Superior temporal gyrus (tissue), 1 donor: ENCODE data around the gene TELO2.
A peak's percentile ranks its signal among the peaks of the same experiment; 100 is the strongest.

Experiments
- DNase-seq: peaks from one replicate; pipeline ENCODE4 v3.0.0-alpha.2; 2016; ENCODE audit errors: extremely low spot score

TELO2 gene

DNA sequence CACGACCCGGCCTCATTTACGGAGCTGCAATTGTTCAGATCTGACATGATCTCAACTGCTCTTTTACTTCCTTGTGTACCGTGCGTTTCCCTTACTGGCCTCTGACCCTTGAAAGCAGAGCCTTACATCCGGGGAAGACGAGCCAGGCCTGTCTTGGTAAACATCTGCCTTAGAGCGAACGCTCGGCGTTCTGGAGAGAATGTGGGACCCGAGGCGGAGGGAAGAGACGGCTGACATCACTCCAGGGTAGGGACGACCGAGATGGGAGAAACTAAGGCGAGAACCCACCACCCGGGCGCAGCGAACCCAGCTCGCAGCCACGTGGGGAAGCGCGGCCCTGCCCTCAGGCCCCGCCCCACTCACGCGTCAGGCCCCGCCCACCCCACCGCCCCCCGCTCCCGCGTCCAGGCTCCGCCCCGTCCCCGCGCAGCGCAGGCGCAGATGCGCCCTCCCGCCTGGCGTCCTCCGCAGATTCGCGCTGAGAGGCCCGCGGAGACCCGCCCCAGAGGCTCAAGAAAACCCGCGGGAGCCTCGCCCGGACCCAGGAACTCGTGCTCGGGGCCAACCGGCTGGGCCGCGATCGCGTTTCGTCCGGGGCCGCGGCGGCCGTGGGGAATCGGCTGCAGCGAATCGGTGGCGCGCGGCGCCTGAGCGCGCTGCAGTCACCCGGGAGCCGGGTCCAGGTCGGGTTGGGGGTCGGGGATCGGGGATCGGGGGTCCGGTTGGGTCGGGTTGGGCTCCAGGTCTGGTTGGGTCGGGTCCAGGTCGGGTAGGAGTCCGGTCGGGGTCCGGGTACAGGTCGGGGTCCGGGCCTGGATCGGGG, at the start of gene TELO2:
Gene TELO2, plus strand, starts transcription at position 438 of the 823 bp plus-strand sequence. CDS start 922 bp downstream, outside the sequence.
- DNase-seq: peak; percentile 76

GRCh38 chr16:1443403-1443973, 49.7 kb upstream of the TELO2 start:
- DNase-seq: no peak

DNA sequence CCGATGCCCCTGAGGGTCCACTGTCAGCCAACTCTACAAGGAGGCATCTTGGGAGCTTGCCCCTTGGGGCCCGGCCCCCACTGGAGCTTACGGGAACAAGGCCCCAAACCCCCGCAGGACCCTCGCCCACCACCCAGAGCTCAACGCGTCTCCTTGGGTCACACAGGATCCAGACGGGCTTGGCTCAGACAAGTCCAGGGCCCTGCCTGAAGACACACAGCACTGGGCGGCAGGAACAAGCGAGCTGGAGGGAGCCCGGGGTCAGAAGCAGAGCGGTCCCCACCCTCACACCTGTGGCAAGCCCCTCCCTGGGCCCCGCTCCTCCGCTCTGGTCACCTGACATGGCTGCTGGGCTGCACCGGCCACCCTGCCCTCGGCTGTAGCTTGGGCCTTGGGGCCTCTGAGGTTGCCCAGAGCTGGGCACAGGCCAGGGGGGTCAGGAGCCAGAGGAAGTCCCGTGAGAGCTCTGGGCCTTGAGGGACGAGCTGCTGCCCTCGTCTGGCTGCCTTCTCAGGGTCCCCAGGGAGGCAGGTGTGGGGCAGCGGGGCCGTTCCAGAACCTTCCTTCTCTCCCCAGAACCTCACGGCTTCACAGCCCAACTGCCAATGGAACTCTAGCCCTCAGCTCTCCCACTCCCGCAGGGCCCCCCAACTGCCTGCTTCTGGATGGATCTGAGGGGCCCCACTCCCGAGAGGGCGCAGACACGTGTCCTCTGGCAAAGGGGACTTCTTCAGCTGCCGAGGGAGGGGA, 49.0 kb upstream of the TELO2 start, which contains the start of gene CCDC154:
Gene CCDC154, minus strand, starts transcription at position 577 of the 750 bp plus-strand sequence. Its CDS starts 234 bp downstream, at position 343.
- no peak for DNase-seq

DNA sequence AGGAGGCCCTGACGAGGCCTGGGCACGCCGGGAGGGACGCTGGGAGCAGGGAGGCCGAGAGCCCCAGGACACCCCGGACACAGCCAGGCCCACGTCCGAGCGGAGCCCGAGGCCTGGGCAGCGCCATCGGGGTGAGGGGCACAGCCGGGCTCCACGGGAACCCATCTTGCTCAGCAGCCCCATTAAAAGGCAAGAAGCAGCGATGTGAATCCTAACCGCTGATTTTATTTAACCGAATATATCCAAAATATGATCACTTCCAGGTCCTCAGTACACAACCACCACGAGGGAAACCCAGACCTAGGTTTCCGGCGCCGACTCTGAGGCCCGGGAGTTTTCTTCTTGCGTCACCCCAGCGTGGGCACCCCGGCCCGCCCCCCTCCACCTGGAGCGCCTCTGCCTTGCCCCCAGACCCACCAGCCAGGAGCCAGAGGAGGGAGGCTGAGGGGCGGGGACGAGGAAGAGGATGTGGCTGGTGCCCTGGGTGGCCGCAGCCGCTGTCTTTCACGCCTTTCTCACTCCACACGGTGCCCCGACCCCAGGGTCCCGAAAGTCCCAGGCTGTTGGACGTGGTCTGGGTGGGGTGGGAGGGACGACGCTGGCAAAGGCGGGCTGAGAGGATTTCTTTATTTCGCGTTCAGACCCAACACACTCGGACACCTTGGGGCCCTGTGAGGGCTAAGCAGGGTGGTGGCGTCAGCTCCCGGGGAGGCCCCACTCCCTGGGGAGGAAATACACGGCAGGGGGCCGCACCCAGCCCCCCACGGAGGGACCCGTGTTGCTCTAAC, 48.2 kb upstream of the TELO2 start:
- no peak for DNase-seq

DNA sequence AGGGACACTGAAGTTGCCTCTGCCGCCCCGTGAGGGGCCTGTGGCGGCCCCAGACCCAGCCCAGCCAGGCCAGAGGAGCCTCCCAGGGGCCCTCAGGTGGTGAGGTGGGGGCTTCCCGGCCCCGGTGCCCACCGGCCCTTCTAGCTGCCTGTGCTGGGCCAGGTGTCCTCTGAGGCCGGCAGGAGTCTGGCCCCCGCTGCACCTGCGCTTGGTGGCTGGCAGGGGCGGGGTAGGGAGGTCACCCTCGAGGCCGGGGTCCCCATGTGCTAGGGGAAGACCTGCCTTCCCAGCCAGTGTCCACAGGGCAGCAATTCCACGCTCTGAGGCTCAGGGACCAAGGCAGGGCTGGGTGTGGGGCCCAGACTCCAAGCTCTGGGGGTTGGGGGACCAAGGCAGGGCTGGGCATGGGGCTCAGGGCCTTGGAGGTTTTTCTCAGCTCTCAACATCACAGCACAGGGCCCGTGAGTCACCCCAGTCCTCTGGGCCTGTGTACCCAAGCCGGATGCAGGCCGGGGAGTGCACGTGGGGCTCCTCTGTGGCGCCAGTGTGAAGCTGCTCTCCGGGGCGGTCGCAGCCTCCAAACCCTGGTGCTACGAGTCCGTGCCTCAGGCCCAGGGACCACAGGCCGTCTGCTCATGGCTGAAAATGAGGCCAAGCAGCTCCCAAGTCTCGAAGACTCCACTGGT, 47.5 kb upstream of the TELO2 start:
- DNase-seq: no peak

DNA sequence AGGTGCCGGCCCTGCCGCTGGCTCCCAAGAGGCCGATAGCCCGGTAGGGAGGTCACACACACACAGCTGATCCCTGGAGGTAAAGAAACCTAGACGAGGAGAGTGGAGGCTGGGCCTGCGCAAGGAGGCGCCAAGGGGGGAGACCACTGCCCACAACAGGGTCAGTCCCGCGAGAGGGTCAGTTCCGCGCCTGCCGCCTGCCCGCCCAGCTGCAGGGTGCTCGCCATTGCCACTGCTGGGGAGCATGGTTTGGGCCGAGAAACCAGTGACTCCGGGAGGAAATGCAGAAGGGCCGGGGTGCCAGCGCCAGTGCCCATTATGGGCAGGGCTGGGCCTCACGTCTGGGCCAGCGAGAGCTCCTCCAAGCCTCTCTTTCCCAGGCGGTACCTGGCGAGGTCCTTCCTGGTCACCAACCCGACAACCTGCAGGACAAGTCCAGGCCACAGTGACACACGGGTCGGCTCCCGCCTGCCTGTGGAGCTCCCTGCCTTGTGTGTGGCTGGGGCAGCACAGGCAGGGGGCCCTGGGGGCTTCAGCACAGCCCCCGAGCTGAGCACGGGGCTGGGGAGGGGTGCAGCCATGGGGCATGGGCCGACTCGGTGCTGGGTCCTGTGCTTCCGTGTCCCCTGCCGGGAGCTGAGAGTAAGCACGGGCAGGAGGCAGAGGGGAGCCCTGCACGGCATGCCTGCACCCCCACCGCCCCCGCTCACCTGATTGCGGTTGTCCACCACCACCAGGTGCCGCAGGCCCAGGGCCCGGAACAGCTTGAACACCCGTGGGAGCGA, 46.7 kb upstream of the TELO2 start:
- DNase-seq: no peak

DNA sequence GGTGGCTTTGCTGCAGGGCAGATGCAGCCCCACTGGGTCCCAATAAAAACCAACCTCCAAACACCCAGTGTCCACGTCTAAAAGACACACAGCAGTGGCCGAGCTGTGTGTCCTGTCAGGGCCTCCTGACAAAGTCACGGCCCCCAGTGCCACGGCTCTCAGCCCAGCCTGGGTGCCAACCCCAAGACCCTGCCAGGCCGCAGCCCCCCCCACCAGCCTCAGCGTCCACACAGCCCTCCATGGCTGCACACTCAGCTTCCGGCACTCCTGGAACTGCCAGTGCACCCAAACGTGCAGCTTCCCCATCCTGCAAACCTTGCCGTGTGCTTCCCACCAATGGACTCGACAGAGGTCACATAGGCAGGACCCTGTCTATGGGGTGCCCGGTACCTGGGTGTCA, 45.2 kb upstream of the TELO2 start:
- DNase-seq: no peak

DNA sequence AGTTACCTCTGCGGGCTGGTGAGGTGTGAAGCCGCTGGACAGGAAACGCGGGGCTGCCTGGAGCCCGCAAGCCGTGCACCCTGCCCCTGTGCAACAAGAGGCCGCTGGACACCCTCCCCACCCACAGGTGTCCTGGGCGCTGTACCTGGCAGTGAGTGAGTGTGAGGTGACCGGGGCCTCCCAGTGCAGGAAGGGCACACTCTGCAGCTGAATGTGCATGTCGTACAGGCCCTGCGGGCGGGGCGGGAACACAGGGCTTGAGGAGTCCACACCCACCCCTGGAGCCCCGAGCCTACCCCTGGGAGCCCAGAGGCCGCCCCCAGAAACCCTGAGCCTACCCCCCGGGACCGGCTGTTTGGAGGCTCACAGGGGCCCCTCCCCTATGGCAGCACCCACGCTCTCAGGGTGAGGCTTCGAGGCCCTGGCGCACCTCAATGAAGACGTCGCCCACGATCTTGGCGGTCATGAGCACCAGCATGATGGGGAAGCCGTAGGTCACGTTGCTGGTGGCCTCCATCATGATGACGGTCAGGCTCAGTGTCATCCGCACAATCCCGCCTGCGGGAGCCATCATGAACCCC, 44.5 kb upstream of the TELO2 start:
- no peak for DNase-seq

DNA sequence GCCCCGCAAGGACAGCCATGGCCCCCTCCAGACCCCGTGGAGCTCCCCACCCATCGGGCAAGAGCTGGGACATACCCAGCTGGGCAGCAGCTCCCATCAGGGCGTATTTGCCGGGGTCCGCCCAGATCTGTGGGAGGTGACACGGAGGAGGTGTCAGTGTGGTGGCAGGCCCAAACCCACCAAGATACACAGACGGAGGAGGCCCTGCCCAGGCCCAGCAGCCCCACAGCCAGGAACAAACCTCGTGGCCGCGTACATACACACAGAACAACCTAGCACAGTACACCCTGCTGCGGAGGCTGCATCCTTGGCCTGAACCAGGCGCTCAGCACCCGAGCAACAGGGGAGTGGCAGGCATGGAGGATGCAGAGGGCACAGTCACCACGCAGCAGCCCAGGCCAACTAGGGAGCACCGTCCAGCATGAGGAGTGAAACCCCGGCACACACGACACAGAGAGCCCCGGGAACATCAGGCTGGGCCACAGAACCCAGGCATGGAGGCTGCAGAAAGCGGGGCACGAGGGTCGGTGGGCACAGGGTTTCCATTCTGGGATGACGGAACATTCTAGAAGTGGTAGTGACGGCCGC, 43.9 kb upstream of the TELO2 start:
- no peak for DNase-seq

DNA sequence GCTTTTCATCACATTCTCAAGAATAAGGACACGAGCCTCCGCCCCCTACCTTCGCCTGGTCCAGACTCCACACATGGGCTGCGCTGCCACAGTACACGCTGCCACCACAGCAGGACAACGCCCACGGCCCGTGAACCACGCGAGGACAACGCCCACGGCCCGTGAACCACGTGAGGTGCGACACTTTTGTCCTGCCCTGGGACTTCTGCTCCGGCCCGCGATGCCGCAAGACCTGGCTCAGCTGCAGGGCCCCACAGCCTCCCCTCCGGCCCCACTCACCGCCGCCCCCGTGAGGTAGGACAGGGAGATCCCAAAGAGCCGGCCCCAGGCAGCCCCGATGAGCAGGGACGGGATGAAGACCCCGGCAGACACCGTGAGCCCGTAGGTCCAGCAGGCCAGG, 42.9 kb upstream of the TELO2 start:
- no peak for DNase-seq

DNA sequence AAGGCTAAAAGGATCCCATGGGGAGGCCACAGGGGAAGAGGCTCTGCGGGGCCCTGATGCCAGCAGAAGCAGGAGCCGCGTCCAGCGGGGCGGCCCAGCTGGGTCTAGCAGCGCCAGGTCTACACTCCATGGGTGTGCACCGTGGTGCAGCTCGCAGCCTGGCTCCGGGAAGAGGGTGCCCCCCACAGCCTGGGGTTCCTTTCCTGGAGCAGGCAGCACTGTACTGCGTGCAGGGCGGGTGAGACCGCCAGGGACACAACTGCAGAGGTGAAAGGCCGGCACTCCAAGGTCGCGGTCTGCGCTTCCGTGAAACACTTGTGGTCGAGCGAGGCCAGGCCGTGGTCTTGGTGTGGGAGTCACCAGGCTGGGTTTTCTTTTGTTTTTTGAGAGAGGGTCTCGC, 42.3 kb upstream of the TELO2 start:
- no peak for DNase-seq

DNA sequence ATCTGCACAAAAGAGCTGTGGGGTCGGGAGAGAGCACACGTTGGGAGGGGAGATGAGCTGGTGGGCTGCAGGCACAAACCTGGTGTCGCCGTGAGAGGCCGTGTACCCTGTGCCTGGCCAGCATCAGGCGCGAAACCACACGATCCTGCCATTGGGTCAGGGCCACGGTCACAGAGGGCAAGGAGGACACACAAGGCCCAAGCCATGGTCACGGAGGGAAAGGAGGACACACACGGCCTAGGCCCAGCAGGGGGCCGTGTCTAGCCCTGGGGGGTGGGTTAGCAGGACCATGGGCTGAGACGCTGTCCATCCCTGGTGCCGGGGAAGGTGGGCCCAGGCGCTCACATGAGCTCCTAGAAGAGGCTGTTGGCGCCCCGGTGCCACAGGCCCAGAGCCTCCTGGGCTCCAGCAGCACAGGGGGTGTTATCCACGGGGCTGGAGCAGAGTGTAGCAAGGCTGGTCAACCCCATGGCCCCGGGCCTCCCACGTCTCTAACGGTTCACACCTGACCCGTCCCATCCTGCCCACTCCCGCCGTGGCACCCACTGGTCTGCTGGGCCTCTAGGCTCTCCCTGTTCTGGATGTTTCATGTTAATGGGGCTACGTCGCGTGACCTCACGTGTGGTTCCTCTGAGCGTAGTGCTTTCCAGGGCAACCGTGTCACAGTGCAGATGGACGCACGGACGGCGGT, 41.3 kb upstream of the TELO2 start:
- DNase-seq: no peak

DNA sequence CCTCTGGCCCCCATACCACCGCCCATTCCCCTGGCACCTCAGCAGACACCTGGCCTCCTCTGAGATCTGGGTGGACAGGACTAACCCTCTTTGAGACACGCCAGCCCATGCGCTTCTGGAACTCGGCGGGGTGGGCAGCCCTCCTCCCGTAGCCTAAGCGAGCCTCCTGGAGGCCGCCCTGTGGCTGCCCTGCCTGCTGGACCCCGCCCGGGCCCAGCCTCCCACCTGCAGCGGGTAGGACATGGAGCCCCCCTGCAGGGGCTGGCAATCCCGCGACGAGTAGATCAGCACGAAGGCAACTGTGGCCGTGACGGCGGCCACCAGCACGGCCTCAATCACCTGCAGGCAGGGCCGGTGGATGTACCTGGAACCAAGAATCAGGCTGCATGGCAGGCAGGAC, 40.6 kb upstream of the TELO2 start:
- DNase-seq: no peak

DNA sequence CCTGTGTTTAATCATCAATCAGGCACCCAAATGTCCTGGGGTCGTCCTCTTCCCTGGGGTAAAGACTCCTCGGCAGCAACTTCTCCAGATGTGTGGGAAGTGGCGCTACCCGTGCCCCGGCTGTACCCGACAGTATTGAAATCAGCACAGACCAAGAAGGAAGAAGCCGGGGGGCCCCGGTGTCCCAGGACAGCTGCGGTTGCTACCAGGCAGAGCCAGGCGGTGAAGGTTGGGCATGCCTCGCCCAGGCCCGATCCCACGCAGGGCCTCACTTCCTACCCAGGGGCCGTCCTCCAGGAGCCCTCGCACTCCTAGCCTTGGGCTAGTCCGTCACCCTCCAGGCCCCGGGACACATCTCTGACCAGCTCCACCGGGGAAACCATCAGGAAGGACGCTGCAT, 39.8 kb upstream of the TELO2 start:
- no peak for DNase-seq

- no peak for DNase-seq
These were observed 38.6 kb upstream of the TELO2 start for GRCh38 chr16:1454561-1454960.

- DNase-seq: no peak
These were observed 37.7 kb upstream of the TELO2 start for GRCh38 chr16:1455190-1456171.

DNA sequence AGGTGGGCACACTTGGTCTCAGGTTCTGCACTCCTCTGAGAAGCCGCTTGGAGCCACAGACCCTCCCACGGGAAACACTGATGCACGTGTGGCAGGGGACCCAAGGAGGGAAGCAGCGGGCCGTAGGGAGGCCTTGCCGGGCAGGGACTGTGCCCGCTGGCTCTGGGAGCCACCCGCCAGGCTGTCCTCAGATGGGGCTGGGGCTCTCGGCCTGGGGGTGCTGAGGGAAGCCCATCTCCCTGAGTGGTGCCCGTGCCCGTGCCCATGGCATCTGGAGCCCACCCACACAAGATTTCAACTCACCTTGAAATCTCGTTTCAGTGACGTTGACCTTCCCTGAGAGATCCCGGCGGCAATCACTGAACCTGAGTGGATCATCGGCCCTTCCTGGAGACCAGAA, 36.2 kb upstream of the TELO2 start:
- no peak for DNase-seq
